NOMO-1 treated with DMSO at 0.1 percent for 48 hours (cell line): ENCODE results near the gene PRKD1.

ENCODE experiments used
- DNase-seq: peaks from one replicate; lab custom pipeline; 2025; ENCODE audit not compliant: unreplicated experiment; lab: John Stamatoyannopoulos, UW

Gene PRKD1

DNA sequence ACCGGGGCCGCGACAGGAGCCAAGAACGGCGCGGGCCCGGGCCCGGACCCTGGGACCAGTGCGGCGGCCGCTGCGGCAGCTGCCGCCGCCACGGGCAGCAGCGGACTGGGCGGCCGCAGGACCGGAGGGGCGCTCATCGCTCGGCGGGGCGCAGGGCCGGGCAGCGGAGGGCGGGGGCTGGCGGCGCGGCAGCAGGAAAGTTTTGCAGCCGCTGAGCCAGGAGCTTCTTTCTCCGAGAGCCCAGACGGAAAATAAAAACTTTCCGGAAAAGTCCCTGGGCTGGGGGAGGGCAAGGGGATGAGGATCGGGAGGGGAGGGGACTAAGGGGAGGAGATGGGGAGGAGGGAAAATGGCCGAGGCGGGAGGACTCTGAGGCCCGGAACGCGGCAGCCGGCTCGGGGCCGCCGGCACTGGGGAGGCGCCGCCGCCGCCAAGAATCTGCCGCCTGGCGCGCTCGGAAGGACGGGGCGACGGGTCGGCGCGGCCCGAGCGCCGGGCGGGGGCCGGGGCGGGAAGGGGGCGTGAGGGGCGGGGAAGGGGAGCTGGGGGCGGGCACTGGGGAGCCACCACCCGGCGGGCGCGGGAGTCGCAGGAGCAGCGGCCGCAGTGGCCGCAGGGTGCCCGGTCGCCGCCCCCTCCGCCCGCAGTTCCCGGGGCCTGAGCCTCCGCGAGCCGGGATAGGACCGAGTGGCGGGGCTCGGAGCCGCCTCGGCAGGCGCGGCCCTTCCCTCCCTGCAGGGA is at the start of gene PRKD1:
Gene PRKD1 (minus strand): TSS at position 472 of the 741 bp plus-strand sequence.
- DNase-seq = no peak

- no peak for DNase-seq
Observed at GRCh38 chr14:29971101-29971500, 43.5 kb upstream of the PRKD1 start.

DNA sequence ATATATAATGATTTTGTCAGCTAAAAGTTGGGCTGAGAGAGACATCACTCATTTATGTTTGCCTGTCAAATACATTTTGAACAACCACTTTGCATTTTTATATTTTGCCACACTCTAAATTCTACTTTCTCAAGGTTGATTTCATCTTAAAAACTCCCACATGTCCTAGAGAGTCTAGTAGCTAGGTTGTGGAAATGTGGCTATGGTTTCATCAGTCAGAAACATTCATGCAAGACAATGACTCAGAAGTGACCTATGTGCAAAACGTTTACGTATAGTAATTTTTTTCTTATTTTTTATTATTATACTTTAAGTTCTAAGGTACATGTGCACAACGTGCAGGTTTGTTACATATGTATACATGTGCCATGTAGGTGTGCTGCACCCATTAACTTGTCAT is 27.4 kb upstream of the PRKD1 start:
- no peak for DNase-seq

DNA sequence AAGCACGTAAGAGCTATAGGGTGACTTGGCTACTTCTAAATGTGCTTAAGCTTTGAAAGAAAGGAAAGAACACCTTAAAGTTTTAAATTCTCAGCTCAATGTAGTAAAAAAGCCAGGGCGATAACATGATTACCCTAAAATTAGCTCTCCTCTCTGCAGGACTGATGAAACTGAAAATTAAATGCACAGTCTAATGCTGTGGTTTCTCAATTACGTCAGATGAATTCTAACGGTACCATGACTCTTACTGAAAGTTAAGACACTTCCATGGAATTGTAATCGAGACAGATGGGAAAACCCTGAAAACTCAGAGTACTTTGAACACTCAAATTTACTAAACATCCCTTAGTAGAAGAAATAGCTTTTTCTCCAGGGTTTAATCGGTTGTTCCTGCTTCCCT is 25.9 kb upstream of the PRKD1 start:
- DNase-seq = no peak

DNA sequence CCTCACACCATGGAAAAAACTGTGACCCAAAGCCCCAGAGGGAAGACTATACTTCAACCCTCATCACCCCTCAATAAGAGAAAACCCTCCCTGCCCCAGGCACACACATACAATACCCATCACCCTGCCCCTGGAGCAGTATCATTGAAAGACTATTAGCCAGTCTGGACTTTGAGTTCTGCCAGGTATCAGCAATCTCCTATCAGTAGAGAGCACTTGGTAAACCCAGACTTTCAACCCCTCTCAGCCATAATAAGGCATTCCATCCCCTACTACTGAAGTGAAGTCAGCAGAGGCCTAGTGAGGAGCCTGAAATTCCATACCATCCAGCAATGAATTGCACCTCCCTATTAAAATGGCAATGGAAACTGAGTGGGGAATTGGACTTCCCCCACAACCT is 16.4 kb upstream of the PRKD1 start:
- no peak for DNase-seq

- DNase-seq = no peak
Observed at GRCh38 chr14:29941401-29941800, 13.8 kb upstream of the PRKD1 start.

GRCh38 chr14:29940482-29940881 is 12.8 kb upstream of the PRKD1 start:
- no peak for DNase-seq

DNA sequence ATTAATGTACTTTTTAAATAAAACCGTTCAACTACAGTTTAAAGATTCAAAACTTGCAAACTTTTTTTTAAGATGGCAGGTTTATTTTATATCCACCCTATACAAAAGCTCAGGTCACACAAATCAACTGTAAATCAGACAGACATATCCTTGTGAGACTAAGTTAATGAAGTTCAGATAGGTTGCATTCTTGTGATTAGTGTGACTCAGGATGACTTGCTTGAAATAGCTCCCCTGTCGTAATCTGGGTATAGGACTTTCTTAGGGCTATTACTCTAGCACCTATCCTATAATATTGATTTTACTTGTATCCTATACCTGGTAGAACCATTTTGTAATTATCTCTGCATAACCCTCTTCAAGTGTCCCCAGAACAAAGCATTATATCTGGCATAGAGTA is 9.5 kb upstream of the PRKD1 start:
- no peak for DNase-seq

GRCh38 chr14:29930283-29930682 is 2.6 kb upstream of the PRKD1 start:
- no peak for DNase-seq

DNA sequence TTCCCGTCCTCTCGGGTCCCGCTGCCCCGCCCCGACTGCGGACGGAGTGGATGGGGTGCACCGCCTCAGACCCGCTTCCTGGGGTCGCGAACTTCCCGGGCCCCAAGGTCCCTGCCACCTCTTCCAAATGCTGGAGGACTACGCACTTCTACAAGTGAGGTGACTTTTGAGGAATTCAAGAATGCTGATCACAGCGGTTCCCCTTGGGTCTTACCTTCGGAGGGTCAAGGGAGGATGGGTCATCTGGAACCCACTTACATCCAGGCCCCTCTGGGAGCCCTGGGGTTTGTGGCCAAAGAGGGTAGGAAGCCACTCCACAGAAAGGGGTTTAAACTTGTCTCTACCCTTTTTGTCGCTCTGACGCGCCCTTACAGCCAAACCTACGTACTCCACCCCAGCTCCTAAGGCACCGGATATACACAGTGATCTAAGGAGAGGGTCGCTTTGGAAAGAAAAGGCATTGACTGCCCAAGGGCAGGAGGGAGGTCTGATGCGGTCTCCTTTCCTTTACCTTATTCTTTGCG is 532 bp upstream of the PRKD1 start:
- no peak for DNase-seq

- DNase-seq = no peak
Observed at GRCh38 chr14:29926701-29927375, 809 bp downstream of the PRKD1 start.

GRCh38 chr14:29926228-29926627 is 1.4 kb downstream of the PRKD1 start:
- no peak for DNase-seq

- no peak for DNase-seq
Observed at GRCh38 chr14:29925736-29926135, 1.9 kb downstream of the PRKD1 start.

DNA sequence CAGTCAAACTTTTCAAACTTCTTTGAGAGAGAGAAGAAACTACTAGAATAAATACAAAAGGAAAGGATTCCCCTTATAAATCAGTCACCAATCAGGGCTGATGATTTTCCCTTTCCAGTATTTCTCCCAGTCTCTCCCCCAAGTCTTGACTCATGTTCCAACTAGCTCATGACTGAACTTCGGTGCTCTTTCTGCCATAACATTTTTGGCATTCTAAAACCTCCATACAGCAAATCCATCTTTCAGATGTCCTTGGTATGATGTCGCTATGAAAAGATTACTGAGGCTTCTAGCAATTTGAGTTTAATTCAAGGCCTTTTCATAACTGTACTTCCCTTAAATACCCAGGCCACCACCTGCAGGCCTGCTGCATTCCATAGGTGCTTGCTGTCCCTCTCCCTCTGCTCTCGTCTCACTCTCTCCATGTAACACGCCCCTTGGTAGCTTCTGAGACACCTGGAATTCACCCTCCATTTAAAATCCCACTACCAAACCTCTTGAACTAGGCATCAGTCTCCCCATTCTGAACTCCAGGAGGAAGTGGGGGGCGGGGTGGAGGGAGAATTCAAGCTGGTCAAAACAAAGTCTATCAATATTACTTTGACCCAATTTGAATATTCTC is 2.4 kb downstream of the PRKD1 start:
- DNase-seq = no peak

DNA sequence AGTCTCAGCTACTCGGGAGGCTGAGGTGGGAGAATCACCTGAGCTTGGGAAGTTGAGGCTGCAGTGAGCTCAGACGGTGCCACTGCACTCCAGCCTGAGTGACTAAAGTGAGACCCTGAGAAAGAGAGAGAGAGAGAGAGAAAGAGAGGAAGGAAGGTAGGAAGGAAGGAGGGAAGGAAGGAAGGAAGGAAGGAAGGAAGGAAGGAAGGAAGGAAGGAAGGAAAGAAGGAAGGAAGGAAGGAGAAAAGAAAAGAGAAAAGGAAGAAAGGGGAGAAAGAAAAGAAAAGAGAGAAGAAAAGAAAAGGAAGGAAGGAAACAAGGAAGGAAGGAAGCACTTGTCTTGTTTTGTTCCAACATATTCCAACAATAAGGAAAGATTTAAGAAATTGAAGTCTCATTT is 7.8 kb downstream of the PRKD1 start:
- DNase-seq = no peak

DNA sequence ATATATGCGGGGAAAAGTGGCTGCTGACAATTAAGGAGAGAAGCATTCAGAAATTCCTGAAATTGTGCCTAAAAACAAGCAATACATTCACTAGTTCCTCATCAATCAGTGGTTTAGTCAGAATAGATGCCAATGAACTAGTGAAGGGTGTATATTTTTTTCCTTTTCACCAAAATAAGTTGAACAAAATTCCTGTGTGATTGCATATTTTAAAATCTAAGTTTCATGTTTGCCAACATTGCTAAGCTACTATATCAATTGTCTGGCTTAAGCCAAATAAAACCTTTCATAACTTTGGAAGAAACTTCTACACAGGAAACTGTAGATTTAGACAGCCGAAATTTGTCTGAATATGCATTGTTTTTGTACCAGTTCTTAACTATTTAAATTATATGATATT is 8.7 kb downstream of the PRKD1 start:
- no peak for DNase-seq

GRCh38 chr14:29913566-29913965 is 14.1 kb downstream of the PRKD1 start:
- DNase-seq = no peak

- no peak for DNase-seq
Observed at GRCh38 chr14:29911810-29912209, 15.8 kb downstream of the PRKD1 start.

GRCh38 chr14:29908652-29909577 is 18.7 kb downstream of the PRKD1 start:
- DNase-seq = no peak

GRCh38 chr14:29906256-29906870 is 21.3 kb downstream of the PRKD1 start:
- DNase-seq = no peak

GRCh38 chr14:29905543-29905942 is 22.1 kb downstream of the PRKD1 start:
- no peak for DNase-seq
